Mononuclear cell (primary cell): Measurements from ENCODE around the gene OBSCN. TPM values are rescaled to one million over a fixed set of nuclear protein-coding genes. Genes with fewer than 3 reads are reported as not detected.

Source experiments
- H3K27me3 ChIP-seq: 2 replicates; pipeline ENCODE4 v1.6.0; 2011; ENCODE audit warnings: low read length, control low read depth; ENCODE audit not compliant: insufficient read depth
- H3K4me1 ChIP-seq: 2 replicates; pipeline ENCODE4 v1.5.1; 2011; ENCODE audit warnings: mild to moderate bottlenecking, low read length, control low read depth; ENCODE audit not compliant: insufficient read depth
- H3K4me3 ChIP-seq: 2 replicates; pipeline ENCODE4 v1.5.1; 2011; ENCODE audit warnings: mild to moderate bottlenecking, low read length, moderate library complexity
- H3K9me3 ChIP-seq: 2 replicates; pipeline ENCODE4 v1.5.1; 2011; ENCODE audit warnings: low read depth, mild to moderate bottlenecking, control low read depth, low read length
- total RNA-seq: library from RNA; depleted of rRNA; stranded (reverse); fragments of >200 nt; gene quantifications from one replicate; pipeline ENCODE4 v1.2.3, GENCODE V29; 2012

OBSCN gene
- total RNA-seq, 1 donor: 26.3 TPM

DNA sequence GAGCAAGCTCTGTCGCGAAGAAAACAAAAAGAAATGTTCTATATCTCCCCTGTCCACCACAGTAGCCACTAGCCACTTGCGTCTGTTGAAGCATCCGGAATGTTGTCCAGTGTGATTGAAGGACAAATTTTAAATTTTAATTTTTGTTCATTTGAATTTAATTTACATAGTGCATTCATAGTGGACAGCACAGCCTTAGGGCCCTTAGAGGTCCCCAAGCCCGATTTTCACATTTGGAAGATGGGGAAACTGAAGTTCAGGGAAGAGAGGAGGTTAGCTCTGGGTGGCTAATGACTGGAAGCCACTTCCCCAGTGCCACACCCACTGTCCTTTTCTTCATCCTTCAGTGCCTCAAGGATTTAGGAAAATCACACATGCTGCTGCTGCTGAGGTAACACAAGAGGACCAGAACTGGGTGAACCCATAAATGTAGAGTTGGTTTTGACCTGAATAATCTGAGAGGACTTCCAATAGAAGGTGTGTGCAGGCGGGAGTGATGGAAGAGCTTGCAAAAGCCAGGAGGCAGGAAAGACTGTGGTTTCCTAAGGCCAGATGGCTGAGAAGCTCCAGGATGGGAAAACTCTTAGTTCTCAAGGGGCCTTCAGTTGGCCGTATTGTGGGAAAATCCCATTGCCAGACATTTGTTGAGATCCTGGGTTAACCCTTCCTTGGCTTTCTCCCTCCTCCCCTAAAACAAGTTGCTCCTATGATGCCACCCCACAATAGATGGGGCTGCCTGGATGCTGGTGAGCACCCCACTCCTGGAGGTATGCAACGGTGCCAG lies 149.2 kb downstream of the OBSCN start:
- H3K4me3 ChIP-seq: no peak overlapping the region
- H3K27me3 ChIP-seq: no peaks in the 10 kb centered on the region
- no peaks in the 10 kb centered on the region for H3K4me1 ChIP-seq
- H3K9me3 ChIP-seq: no peaks in the 10 kb centered on the region

DNA sequence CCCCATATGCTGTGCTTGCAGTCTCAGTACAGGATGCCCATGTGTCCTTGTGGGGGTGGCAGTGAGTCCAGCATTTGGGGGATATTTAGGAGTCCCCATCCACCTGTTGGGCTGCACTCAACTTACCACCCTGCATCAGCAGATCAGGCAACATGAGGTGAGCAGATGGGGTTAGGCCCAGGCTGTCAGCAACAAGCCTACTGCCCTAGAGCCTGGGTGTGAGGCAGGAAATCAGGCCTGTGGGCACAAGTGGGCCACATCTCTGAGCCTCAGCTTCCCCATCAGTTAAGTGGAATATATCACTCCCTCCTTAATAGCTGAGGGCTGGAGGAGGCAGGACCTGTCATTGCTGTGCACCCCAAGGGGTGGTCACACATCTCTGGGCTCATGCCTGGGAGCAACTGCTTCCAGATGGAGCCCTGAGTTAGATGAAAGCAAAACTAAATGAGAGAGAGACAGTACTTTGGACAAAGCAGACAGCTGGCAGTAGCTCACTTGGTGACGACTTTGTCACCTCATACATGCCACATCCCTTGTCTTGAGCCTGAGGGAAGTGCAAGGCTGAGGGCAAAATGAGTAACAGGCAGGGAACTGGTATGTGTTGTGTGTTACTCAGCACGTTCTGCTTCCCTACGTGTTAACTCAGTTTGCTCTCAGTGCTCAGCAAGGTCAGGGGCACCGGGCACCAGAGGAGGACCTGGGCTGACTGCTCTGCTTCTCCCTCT lies 150.4 kb downstream of the OBSCN start:
- Histone ChIP-seq H3K4me1 (no peaks in the 10 kb centered on the region), H3K9me3 (no peaks in the 10 kb centered on the region), H3K27me3 (no peaks in the 10 kb centered on the region), H3K4me3 (no peak overlapping the region)

DNA sequence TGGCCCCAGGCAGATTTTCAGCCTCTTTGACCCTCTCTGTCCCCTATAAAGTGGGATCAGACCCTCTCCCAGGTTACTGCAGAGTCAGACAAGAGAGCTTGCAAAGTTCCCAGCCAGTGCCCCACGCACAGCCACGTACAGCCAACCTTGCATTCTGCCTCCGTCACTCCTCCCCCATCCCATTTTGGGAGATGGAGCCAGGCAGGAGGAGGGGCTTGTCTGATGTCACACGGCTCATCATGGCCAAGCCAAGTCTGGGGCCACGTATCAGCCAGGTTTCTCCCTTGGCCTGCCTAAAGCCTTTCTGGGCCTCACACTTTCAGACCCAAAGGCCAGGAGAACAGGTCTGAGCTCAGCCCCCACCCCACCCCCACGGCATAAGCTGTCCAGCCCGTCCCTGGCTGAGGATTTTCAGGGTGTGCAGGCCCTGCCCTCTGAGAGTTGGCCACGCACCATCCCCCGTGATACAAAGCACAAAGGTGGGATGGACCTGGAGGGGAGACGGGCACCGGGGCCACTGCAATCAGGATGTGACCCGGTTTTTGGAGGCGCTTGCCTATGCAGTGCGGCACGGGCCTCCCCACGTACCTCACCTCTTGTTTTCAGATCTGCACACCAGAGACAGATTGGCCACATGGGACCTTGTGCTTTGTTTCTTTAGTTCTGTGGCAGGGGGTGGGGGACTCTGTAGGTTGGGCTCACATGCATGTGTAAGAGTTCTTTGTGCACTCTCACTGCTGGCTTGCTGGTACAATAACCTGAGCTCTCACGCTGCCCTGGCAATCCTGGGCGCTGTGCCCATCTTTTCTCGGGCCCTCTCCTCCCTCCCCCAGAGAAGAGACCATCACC lies 151.1 kb downstream of the OBSCN start:
- H3K9me3 ChIP-seq: no peaks in the 10 kb centered on the region
- H3K4me1 ChIP-seq: no peaks in the 10 kb centered on the region
- H3K27me3 ChIP-seq: no peaks in the 10 kb centered on the region
- no peak overlapping the region for H3K4me3 ChIP-seq

DNA sequence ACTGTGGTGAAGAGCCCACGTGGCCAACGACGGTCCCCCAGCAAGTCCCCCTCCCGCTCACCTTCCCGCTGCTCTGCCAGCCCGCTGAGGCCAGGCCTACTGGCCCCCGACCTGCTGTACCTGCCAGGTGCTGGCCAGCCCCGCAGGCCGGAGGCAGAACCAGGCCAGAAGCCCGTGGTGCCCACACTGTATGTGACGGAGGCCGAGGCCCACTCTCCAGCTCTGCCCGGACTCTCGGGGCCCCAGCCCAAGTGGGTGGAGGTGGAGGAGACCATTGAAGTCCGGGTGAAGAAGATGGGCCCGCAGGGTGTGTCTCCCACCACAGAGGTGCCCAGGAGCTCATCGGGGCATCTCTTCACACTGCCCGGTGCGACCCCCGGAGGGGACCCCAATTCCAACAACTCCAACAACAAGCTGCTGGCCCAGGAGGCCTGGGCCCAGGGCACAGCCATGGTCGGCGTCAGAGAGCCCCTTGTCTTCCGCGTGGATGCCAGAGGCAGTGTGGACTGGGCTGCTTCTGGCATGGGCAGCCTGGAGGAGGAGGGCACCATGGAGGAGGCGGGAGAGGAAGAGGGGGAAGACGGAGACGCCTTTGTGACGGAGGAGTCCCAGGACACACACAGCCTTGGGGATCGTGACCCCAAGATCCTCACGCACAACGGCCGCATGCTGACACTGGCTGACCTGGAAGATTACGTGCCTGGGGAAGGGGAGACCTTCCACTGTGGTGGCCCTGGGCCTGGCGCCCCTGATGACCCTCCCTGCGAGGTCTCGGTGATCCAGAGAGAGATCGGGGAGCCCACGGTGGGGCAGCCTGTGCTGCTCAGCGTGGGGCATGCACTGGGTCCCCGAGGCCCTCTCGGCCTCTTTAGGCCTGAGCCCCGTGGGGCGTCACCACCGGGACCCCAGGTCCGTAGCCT lies 152.0 kb downstream of the OBSCN start:
- H3K4me3 ChIP-seq: no peak overlapping the region
- no peaks in the 10 kb centered on the region for H3K4me1 ChIP-seq
- no peaks in the 10 kb centered on the region for H3K9me3 ChIP-seq
- no peaks in the 10 kb centered on the region for H3K27me3 ChIP-seq

GRCh38 chr1:228360533-228361313 lies 152.9 kb downstream of the OBSCN start:
- Histone ChIP-seq H3K27me3 (no peaks in the 10 kb centered on the region), H3K4me3 (no peak overlapping the region), H3K9me3 (no peaks in the 10 kb centered on the region), H3K4me1 (no peaks in the 10 kb centered on the region)

- Histone ChIP-seq H3K9me3 (no peaks in the 10 kb centered on the region), H3K4me3 (no peak overlapping the region), H3K27me3 (no peaks in the 10 kb centered on the region), H3K4me1 (no peaks in the 10 kb centered on the region)
Measured at GRCh38 chr1:228361314-228362140, 153.7 kb downstream of the OBSCN start.

DNA sequence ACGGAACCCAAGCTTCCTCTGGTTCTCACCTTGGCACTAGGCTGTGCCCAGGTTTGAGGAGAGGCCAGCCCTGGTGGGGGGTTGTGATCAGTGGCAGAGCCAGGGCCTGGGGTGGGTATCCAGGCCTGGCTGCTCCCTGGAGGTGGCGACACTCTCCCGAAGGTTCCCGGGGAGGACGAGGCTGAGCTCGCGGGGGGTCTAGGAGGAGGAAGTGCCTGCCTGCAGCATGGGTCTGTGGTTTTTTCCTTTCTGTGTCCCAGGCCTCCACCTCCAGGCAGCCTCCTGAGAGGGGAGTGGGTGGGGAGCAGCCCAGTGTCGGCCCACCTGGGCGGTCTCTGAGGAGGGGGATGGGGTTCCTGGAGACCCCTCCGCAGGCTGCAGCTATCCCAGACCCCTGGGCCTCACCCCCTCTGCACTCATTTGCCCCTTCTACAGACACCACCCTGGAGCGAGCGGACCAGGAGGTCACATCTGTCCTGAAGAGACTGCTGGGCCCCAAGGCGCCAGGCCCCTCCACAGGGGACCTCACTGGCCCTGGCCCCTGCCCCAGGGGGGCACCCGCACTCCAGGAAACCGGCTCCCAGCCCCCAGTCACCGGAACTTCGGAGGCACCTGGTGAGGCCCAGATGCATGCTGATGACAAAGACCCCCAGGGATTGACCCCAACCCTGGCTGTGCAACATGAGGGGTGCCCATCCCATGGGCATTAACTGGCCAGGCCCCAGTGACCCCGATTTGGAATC lies 154.5 kb downstream of the OBSCN start:
- no peaks in the 10 kb centered on the region for H3K27me3 ChIP-seq
- H3K9me3 ChIP-seq: no peaks in the 10 kb centered on the region
- H3K4me1 ChIP-seq: no peaks in the 10 kb centered on the region
- H3K4me3 ChIP-seq: no peak overlapping the region

DNA sequence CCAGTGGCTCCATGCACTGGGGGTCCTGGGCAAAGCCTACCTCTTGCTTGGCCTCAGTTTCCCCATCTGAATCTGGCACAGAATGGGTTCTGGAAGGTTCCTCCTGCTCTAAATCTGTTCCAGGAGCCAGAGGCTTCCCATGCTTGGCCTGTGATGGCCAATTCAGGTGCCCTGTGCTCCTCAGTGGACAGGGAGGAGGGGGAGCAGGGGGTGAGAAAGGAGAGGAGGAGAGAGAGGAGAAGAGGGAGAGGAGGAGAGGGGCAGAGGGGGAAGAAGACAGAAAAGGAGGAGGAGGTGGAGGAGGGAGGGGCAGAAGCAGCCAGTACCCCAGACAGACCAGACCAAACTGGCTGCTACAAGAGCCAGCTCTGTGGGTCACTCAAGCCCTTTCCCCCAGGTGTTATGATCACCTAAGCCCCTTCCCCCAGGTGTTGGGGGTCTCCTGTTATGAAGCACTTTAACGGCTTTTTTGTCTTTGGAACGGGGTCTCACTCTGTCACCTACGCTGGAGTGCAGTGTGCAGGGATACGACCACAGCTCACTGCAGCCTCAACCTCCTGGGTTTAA lies 155.1 kb downstream of the OBSCN start:
- Histone ChIP-seq H3K4me1 (no peaks in the 10 kb centered on the region), H3K4me3 (no peak overlapping the region), H3K9me3 (no peaks in the 10 kb centered on the region), H3K27me3 (no peaks in the 10 kb centered on the region)

GRCh38 chr1:228363686-228364067 lies 155.8 kb downstream of the OBSCN start:
- Histone ChIP-seq H3K27me3 (no peaks in the 10 kb centered on the region), H3K4me3 (no peak overlapping the region), H3K9me3 (no peaks in the 10 kb centered on the region), H3K4me1 (no peaks in the 10 kb centered on the region)

- Histone ChIP-seq H3K4me1 (no peaks in the 10 kb centered on the region), H3K9me3 (no peaks in the 10 kb centered on the region), H3K4me3 (no peak overlapping the region), H3K27me3 (no peaks in the 10 kb centered on the region)
Measured at GRCh38 chr1:228364068-228364705, 156.3 kb downstream of the OBSCN start.

DNA sequence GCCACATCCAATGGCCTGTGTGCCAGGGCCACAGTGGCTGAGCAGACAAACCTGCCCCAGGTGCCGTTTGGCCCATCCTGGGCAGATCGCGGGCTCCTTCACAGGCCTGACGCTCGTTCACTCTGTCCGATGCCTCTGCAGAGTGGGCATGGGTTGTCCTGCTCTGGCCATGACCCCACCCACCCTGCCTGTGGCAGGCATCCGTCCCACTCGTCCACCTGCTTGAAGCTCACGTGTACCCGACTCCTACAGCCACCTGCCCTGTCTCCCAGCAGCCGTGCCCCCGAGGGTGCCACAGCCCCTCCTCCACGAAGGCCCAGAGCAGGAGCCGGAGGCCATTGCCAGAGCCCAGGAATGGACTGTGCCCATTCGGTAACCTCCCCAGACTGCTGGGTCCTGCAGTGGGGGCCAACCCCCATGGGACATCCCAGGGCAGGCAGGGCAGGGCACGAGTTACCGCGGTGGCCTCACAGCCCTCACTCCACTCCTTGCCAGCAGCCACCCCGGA lies 156.9 kb downstream of the OBSCN start:
- no peaks in the 10 kb centered on the region for H3K9me3 ChIP-seq
- no peaks in the 10 kb centered on the region for H3K27me3 ChIP-seq
- no peak overlapping the region for H3K4me3 ChIP-seq
- H3K4me1 ChIP-seq: no peaks in the 10 kb centered on the region
